Loucy (cell line): ENCODE measurements around the gene CHRD.

Experiments used
- H2AFZ ChIP-seq: fragments of 200-600 bp; sonication (generic); 2 replicates; pipeline ENCODE4 v1.6.0; 2016; ENCODE audit warnings: antibody characterized with exemption, mild to moderate bottlenecking, low read length, moderate library complexity
- H3F3A ChIP-seq: fragments of 200-600 bp; 2 replicates; pipeline ENCODE4 v1.6.0; 2016; ENCODE audit warnings: antibody characterized with exemption, low read depth, mild to moderate bottlenecking
- H3K27me3 ChIP-seq: fragments of 200-600 bp; sonication (generic); 2 replicates; pipeline ENCODE4 v1.6.1; 2014; ENCODE audit warnings: low read length, mild to moderate bottlenecking; ENCODE audit not compliant: insufficient read depth, poor library complexity, severe bottlenecking
- H3K36me3 ChIP-seq: fragments of 200-600 bp; sonication (generic); 2 replicates; pipeline ENCODE4 v1.6.1; 2016; ENCODE audit warnings: low read length; ENCODE audit not compliant: insufficient read depth
- H3K4me1 ChIP-seq: fragments of 200-600 bp; sonication (generic); 2 replicates; pipeline ENCODE4 v1.5.1; 2014; ENCODE audit warnings: low read length, mild to moderate bottlenecking; ENCODE audit not compliant: insufficient read depth, poor library complexity, severe bottlenecking
- H3K4me2 ChIP-seq: fragments of 200-600 bp; sonication (generic); 2 replicates; pipeline ENCODE4 v1.6.0; 2014; ENCODE audit warnings: antibody characterized with exemption, low read length, low read depth, mild to moderate bottlenecking; ENCODE audit not compliant: poor library complexity, severe bottlenecking
- H3K4me3 ChIP-seq: fragments of 200-600 bp; sonication (generic); 2 replicates; pipeline ENCODE4 v1.5.1; 2014; ENCODE audit warnings: low read length, mild to moderate bottlenecking, mixed read lengths; ENCODE audit not compliant: poor library complexity, severe bottlenecking
- H3K79me2 ChIP-seq: fragments of 200-600 bp; sonication (generic); 2 replicates; pipeline ENCODE4 v1.6.1; 2014; ENCODE audit warnings: low read length; ENCODE audit not compliant: insufficient read depth
- H3K9ac ChIP-seq: fragments of 200-600 bp; sonication (generic); 2 replicates; pipeline ENCODE4 v1.6.0; 2014; ENCODE audit warnings: mild to moderate bottlenecking, low read depth, low read length, moderate library complexity; ENCODE audit not compliant: poor library complexity, severe bottlenecking
- H3K9me2 ChIP-seq: fragments of 200-600 bp; sonication (generic); replicated peaks from 2 replicates; pipeline ENCODE4 v1.6.1; 2016; ENCODE audit warnings: low read depth, low read length, mixed read lengths
- H3K9me3 ChIP-seq: fragments of 200-600 bp; sonication (generic); 2 replicates; pipeline ENCODE4 v1.6.1; 2014; ENCODE audit warnings: mild to moderate bottlenecking, antibody characterized with exemption, low read length, low read depth; ENCODE audit not compliant: insufficient read depth
- H4K20me1 ChIP-seq: fragments of 200-600 bp; sonication (generic); 2 replicates; pipeline ENCODE4 v1.6.0; 2014; ENCODE audit warnings: antibody characterized with exemption, low read length, mild to moderate bottlenecking; ENCODE audit not compliant: insufficient read depth, poor library complexity, severe bottlenecking
- EZH2phosphoT487 ChIP-seq: fragments of 200-600 bp; IDR thresholded peaks from 2 replicates; pipeline ENCODE4 v1.6.1; 2018; ENCODE audit warnings: antibody characterized with exemption, mild to moderate bottlenecking, moderate library complexity, borderline replicate concordance
- TF ChIP-seq, protein P1 (sequence below): fragments of 200-600 bp; sonication (generic); conservative IDR thresholded peaks from 2 replicates; pipeline ENCODE4 v1.5.1; 2014; ENCODE audit warnings: mild to moderate bottlenecking, antibody characterized with exemption, low read length

The CHRD gene

DNA sequence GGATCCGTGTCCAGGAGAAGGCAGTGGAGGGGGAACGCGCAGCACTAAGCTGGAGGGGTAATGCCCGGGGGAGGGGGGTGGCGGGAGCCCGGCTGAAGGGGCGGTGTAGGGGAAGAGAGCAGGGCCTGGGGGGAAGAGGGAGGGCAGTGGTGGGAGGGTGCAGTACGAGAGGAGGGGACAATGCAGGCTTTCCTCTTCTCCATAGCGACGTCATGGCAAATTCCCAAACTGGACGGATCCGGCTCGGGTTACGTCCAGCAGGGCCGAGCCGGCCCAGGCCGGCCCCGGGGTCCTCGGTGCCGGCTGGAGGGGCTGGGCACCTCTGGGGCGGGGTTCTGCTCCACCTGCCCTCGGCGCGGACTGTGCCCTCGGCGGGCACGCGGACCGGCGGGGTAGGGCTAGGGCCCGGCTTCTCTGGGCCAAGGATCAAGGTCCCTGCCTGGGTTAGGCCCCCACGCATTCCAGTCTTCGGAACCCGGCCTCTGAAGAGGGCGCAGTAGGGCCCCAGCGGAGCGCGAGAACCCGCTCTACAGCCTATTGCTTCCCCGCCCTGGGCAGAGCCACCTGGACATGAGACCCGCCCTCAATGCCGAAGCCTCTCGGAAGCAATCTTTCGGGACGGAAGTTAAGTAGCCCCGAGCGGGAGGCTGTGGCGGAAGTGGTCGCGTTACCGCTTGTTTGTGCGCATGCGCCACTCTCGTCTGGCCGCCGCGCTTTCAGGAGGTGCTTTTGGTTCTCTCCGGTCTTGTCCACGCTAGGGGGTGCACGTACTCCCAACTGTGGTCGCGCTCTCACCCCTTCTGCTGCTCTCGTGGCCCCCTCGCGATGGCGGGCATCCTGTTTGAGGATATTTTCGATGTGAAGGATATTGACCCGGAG, 16.9 kb upstream of the CHRD start:
- Histone ChIP-seq H3K79me2 (peaks cover 43% of the 10 kb centered on the region), H3K27me3 (no peaks in the 10 kb centered on the region), H3K9me2 (no peaks in the 10 kb centered on the region), H3K4me3 (peak overlapping the region; percentile 85), H3K36me3 (peaks cover 8% of the 10 kb centered on the region; the same call in 1 of the 2 replicates), H3K9me3 (no peaks in the 10 kb centered on the region), H2AFZ (peak overlapping the region; percentile 90), H4K20me1 (peaks cover 15% of the 10 kb centered on the region), H3K4me2 (peak overlapping the region; percentile 81), H3K4me1 (peaks cover 26% of the 10 kb centered on the region), H3K9ac (peak overlapping the region; percentile 91), H3F3A (no peaks in the 10 kb centered on the region)
- TF ChIP-seq, protein P1, sequence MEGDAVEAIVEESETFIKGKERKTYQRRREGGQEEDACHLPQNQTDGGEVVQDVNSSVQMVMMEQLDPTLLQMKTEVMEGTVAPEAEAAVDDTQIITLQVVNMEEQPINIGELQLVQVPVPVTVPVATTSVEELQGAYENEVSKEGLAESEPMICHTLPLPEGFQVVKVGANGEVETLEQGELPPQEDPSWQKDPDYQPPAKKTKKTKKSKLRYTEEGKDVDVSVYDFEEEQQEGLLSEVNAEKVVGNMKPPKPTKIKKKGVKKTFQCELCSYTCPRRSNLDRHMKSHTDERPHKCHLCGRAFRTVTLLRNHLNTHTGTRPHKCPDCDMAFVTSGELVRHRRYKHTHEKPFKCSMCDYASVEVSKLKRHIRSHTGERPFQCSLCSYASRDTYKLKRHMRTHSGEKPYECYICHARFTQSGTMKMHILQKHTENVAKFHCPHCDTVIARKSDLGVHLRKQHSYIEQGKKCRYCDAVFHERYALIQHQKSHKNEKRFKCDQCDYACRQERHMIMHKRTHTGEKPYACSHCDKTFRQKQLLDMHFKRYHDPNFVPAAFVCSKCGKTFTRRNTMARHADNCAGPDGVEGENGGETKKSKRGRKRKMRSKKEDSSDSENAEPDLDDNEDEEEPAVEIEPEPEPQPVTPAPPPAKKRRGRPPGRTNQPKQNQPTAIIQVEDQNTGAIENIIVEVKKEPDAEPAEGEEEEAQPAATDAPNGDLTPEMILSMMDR = peak; percentile 64
- TF ChIP-seq EZH2phosphoT487 = no peak

DNA sequence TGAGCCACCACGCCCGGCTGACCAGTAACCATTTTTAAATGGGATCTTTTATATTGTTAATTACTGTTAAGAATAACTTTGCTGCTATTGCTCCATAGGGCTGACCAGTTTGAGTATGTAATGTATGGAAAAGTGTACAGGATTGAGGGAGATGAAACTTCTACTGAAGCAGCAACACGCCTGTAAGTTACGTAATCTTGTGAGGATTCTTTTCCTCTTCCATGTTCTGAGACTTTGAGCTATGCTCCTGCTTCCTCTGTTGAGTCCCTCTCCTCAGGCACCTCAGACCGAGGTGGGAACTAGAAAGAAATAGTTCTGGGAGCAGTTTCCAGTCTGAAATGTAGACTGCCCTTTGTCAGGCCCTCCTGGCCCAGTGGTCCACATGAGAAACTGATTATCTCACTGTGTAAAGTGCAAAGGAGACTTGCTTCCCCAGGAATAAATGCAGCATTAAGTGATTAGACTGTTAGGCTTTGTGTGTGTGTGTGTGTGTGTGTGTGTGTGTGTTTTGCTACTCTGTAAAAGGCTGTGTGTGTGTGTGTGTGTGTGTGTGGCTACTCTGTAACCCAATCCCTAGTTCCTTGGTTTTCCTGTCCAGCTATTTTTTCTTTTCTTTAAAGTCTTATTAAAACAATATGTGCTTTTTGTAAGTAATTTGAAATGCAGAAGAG, 13.1 kb upstream of the CHRD start:
- Histone ChIP-seq H3K4me1 (peaks cover 19% of the 10 kb centered on the region), H3F3A (no peaks in the 10 kb centered on the region), H4K20me1 (peaks cover 15% of the 10 kb centered on the region), H3K9me3 (no peaks in the 10 kb centered on the region), H2AFZ (no peak overlapping the region), H3K36me3 (peaks cover 17% of the 10 kb centered on the region; the same call in 1 of the 2 replicates), H3K4me2 (peak overlapping the region; percentile 45), H3K9me2 (no peaks in the 10 kb centered on the region), H3K9ac (no peak overlapping the region), H3K4me3 (peak overlapping the region; percentile 27), H3K27me3 (no peaks in the 10 kb centered on the region), H3K79me2 (peaks cover 34% of the 10 kb centered on the region)
- TF ChIP-seq EZH2phosphoT487 = no peak
- TF ChIP-seq, protein P1 = no peak

DNA sequence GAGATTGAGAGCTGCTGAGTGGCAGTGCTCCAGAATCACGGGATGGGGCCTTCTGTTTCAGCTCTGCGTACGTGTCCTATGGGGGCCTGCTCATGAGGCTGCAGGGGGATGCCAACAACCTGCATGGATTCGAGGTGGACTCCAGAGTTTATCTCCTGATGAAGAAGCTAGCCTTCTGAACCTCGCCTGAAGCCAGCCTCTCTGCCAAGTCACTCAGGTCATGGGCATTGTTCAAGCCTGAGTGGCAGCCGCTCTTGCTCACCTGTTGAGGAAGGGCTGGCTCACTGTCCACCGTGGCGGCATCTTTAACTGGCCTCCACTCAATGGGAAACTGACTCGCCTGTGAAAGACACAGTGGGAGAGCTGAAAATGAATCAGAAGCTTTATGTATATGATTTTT, 11.7 kb upstream of the CHRD start:
- peaks cover 19% of the 10 kb centered on the region for H3K4me1 ChIP-seq
- no peaks in the 10 kb centered on the region for H3K9me2 ChIP-seq
- peaks cover 15% of the 10 kb centered on the region for H4K20me1 ChIP-seq
- no peak for TF ChIP-seq EZH2phosphoT487
- TF ChIP-seq, protein P1 = no peak
- H3K27me3 ChIP-seq = no peaks in the 10 kb centered on the region
- H3K9ac ChIP-seq = no peak overlapping the region
- H3K4me2 ChIP-seq = no peak overlapping the region
- H2AFZ ChIP-seq = no peak overlapping the region
- no peaks in the 10 kb centered on the region for H3K9me3 ChIP-seq
- no peak overlapping the region for H3K4me3 ChIP-seq
- no peaks in the 10 kb centered on the region for H3F3A ChIP-seq
- peaks cover 17% of the 10 kb centered on the region; the same call in 1 of the 2 replicates for H3K36me3 ChIP-seq
- peaks cover 28% of the 10 kb centered on the region for H3K79me2 ChIP-seq
